ENCODE measurements around the gene LRRTM4.
"Not testable (repeated sequence)": the region's sequence is repeated elsewhere in the genome, so short reads cannot be mapped to it uniquely, and the experiment has no call there.

Gene LRRTM4

DNA sequence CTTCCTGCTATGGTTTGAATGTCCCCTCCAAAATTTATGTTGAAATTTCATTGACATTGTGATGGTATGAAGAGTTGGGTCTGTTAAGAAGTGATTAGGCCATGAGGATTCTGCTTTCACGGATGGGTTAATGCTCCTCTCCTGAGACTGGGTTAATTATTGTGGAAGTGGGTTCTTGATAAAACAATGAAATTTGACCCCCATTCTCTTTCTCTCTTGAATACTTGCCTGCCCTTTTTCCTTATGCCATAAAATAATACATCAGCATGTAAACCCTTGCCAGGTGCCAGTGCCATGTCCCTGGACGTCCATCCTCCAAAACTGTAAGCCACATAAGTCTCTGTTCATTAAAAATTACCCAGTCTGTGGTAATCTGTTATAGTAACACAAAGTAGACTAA lies 352.8 kb downstream of the LRRTM4 start:
- Mint-ChIP-seq H3K27ac (no peak overlapping the region), H3K4me1 (ENCODE audit: low read depth in 2 of 2) (no peaks in the 10 kb centered on the region), H3K27me3 (no peaks in the 10 kb centered on the region), H3K9me3 (peaks cover 11 to 16% of the 10 kb centered on the region in 2 donors), H3K4me3 (no peak overlapping the region), H3K36me3 (ENCODE audit: insufficient read depth) (no peaks in the 10 kb centered on the region)
- DNase-seq (no peak), ATAC-seq (replicated peaks) (no peak)

DNA sequence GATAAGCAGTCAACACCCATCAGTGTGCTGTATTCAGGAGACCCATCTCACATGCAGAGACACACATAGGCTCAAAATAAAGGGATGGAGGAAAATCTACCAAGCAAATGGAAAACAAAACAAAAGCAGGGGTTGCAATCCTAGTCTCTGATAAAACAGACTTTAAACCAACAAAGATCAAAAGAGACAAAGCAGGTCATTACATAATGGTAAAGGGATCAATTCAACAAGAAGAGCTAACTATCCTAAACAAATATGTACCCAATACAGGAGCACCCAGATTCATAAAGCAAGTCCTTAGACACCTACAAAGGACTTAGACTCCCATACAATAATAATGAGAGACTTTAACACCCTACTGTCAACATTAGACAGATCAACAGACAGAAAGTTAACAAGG lies 358.2 kb downstream of the LRRTM4 start:
- H3K36me3 Mint-ChIP-seq (ENCODE audit: insufficient read depth); H3K27ac Mint-ChIP-seq; H3K4me1 Mint-ChIP-seq (ENCODE audit: low read depth in 2 of 2); ATAC-seq (replicated peaks); DNase-seq; H3K4me3 Mint-ChIP-seq; H3K27me3 Mint-ChIP-seq: not testable (repeated sequence)
- peaks cover 17 to 18% of the 10 kb centered on the region in 2 donors for H3K9me3 Mint-ChIP-seq

DNA sequence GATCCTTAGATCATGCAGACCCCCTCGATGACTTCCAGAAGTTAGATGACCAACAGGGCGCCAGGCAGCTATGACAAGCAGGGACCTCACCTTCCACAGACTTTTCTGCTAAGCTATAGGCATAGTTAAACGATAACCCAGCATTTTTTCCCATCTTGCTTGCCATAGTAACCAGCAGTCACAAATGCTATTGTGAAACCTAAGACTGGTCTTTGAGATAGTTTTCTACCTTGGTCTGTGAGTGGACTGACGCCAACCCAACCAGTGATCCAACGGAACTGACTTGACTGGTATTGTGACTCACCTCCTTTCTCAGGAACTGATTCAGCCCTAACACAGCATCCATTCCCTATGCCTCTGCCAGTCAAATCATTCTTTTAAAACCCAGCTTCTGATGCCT lies 361.2 kb downstream of the LRRTM4 start:
- no peaks in the 10 kb centered on the region for H3K36me3 Mint-ChIP-seq (ENCODE audit: insufficient read depth)
- H3K4me3 Mint-ChIP-seq, result no peak overlapping the region
- ATAC-seq (replicated peaks) (no peak), DNase-seq (no peak)
- H3K9me3 Mint-ChIP-seq, result peaks cover 17% of the 10 kb centered on the region in 2 donors
- no peaks in the 10 kb centered on the region for H3K27me3 Mint-ChIP-seq
- no peaks in the 10 kb centered on the region for H3K4me1 Mint-ChIP-seq (ENCODE audit: low read depth in 2 of 2)
- no peak overlapping the region for H3K27ac Mint-ChIP-seq

- Mint-ChIP-seq H3K36me3 (ENCODE audit: insufficient read depth) (no peaks in the 10 kb centered on the region), H3K9me3 (peaks cover 7 to 10% of the 10 kb centered on the region in 2 donors), H3K27ac (no peak overlapping the region), H3K4me3 (no peak overlapping the region), H3K4me1 (ENCODE audit: low read depth in 2 of 2) (no peaks in the 10 kb centered on the region), H3K27me3 (no peaks in the 10 kb centered on the region)
- DNase-seq, result no peak
- ATAC-seq (replicated peaks), result no peak
These were observed 365.6 kb downstream of the LRRTM4 start for GRCh38 chr2:77156599-77156998.

DNA sequence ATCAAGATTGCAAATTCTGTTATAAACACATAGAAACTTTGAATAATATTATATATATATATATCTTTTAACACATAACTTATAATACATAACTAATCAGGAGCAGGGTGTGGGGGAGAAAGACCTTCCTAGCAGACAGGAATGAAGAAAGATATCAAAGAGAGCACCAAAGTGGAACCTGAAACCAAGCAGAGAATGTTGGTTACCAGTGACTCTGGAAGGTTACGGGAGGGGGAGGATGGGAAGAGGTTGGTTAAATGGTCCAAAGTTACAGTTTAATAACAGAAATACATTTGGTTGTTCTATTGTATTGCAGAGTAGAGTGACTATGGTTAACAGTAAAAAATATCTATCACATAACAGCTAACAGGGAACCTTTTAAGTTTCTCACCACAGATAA lies 366.7 kb downstream of the LRRTM4 start:
- Mint-ChIP-seq H3K27ac (no peak overlapping the region), H3K4me3 (no peak overlapping the region), H3K36me3 (ENCODE audit: insufficient read depth) (no peaks in the 10 kb centered on the region), H3K9me3 (peaks cover 7 to 12% of the 10 kb centered on the region in 2 donors), H3K27me3 (no peaks in the 10 kb centered on the region), H3K4me1 (ENCODE audit: low read depth in 2 of 2) (no peaks in the 10 kb centered on the region)
- DNase-seq (no peak), ATAC-seq (replicated peaks) (no peak)

- no peak overlapping the region for H3K4me3 Mint-ChIP-seq
- no peak overlapping the region for H3K27ac Mint-ChIP-seq
- H3K27me3 Mint-ChIP-seq, result no peaks in the 10 kb centered on the region
- H3K9me3 Mint-ChIP-seq, result peaks cover 12 to 14% of the 10 kb centered on the region in 2 donors
- no peak for ATAC-seq (replicated peaks)
- no peaks in the 10 kb centered on the region for H3K36me3 Mint-ChIP-seq (ENCODE audit: insufficient read depth)
- no peaks in the 10 kb centered on the region for H3K4me1 Mint-ChIP-seq (ENCODE audit: low read depth in 2 of 2)
- DNase-seq, result no peak
These were observed 372.6 kb downstream of the LRRTM4 start for GRCh38 chr2:77149565-77149964.

GRCh38 chr2:77147153-77147552 lies 375.0 kb downstream of the LRRTM4 start:
- ATAC-seq (replicated peaks) (no peak), DNase-seq (no peak)
- Mint-ChIP-seq H3K4me1 (ENCODE audit: low read depth in 2 of 2) (no peaks in the 10 kb centered on the region), H3K4me3 (no peak overlapping the region), H3K27ac (no peak overlapping the region), H3K9me3 (peaks cover 8 to 15% of the 10 kb centered on the region in 2 donors), H3K36me3 (ENCODE audit: insufficient read depth) (no peaks in the 10 kb centered on the region), H3K27me3 (no peaks in the 10 kb centered on the region)

- no peak for ATAC-seq (replicated peaks)
- no peaks in the 10 kb centered on the region for H3K36me3 Mint-ChIP-seq (ENCODE audit: insufficient read depth)
- H3K27ac Mint-ChIP-seq, result no peak overlapping the region
- H3K9me3 Mint-ChIP-seq, result peaks cover 5 to 10% of the 10 kb centered on the region in 2 donors
- DNase-seq, result no peak
- no peaks in the 10 kb centered on the region for H3K4me1 Mint-ChIP-seq (ENCODE audit: low read depth in 2 of 2)
- H3K4me3 Mint-ChIP-seq, result no peak overlapping the region
- H3K27me3 Mint-ChIP-seq, result no peaks in the 10 kb centered on the region
These were observed 377.4 kb downstream of the LRRTM4 start for GRCh38 chr2:77144772-77145171.

DNA sequence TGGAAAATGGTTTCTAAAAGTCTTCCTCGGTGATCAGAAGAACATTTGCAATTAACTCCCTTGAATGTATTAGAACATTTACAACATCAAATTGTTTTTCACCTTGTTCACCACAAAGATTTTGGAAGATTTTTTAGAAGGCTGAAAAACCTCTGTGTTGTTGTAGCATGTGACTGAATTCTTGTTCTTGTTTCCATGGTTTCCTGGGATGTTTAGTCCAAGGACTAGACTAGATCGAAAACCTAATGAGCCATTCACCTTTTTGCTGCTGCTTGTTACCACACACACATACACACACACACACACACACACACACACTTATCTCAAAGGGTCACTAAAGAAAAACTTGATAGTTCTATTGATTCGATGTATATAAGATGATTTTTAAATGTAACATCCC lies 380.0 kb downstream of the LRRTM4 start:
- Mint-ChIP-seq H3K27me3 (no peaks in the 10 kb centered on the region), H3K9me3 (peaks cover 0 to 18% of the 10 kb centered on the region in 2 donors), H3K4me3 (no peak overlapping the region), H3K27ac (no peak overlapping the region), H3K36me3 (ENCODE audit: insufficient read depth) (no peaks in the 10 kb centered on the region), H3K4me1 (ENCODE audit: low read depth in 2 of 2) (no peaks in the 10 kb centered on the region)
- no peak for DNase-seq
- no peak for ATAC-seq (replicated peaks)

DNA sequence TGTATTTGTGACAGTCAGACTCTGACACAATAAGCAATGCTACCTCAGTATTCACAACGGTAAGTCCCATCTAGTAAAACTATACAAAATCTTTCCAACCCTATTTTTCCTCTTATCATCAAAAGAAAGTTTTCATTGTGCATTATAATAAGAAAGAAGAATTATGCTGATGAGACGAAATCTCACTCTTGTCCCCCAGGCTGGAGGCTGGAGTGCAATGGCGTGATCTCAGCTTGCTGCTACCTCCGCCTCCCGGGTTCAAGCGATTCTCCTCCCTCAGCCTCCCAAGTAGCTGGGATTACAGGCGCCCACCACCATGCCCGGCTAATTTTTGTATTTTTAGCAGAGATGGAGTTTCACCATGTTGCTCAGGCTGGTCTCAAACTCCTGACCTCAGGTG lies 393.7 kb downstream of the LRRTM4 start:
- not testable (repeated sequence) for DNase-seq; H3K4me3 Mint-ChIP-seq; H3K4me1 Mint-ChIP-seq (ENCODE audit: low read depth in 2 of 2); H3K27me3 Mint-ChIP-seq; H3K27ac Mint-ChIP-seq; H3K36me3 Mint-ChIP-seq (ENCODE audit: insufficient read depth); ATAC-seq (replicated peaks)
- H3K9me3 Mint-ChIP-seq, result peaks cover 4 to 13% of the 10 kb centered on the region in 2 donors

GRCh38 chr2:77127345-77127744 lies 394.8 kb downstream of the LRRTM4 start:
- ATAC-seq (replicated peaks) (no peak), DNase-seq (no peak)
- H3K4me1 Mint-ChIP-seq (ENCODE audit: low read depth in 2 of 2), result no peaks in the 10 kb centered on the region
- no peaks in the 10 kb centered on the region for H3K27me3 Mint-ChIP-seq
- no peak overlapping the region for H3K4me3 Mint-ChIP-seq
- no peaks in the 10 kb centered on the region for H3K36me3 Mint-ChIP-seq (ENCODE audit: insufficient read depth)
- H3K27ac Mint-ChIP-seq, result no peak overlapping the region
- H3K9me3 Mint-ChIP-seq, result peaks cover 4 to 7% of the 10 kb centered on the region in 2 donors

DNA sequence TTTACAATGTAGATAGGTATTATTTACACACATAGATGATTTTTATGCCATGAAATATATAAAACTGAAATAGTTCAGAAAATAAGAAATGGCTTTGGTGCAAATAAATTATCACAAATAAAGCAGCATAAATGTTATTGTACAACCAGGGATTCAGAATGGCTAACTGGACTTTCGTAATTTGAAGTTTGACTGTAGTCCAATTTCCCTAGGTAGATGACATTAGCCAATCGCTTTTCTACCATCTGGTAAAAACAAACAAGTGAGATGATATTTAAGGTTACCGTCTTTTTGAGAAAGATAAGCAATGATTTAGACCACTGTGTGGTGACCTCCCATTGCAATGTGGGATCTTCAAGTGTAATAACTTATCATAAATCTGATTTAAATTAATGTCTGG lies 400.7 kb downstream of the LRRTM4 start:
- no peak for DNase-seq
- no peak overlapping the region for H3K27ac Mint-ChIP-seq
- no peaks in the 10 kb centered on the region for H3K4me1 Mint-ChIP-seq (ENCODE audit: low read depth in 2 of 2)
- no peaks in the 10 kb centered on the region for H3K27me3 Mint-ChIP-seq
- H3K4me3 Mint-ChIP-seq, result no peak overlapping the region
- ATAC-seq (replicated peaks), result no peak
- H3K36me3 Mint-ChIP-seq (ENCODE audit: insufficient read depth), result no peaks in the 10 kb centered on the region
- peaks cover 7 to 15% of the 10 kb centered on the region in 2 donors for H3K9me3 Mint-ChIP-seq

- Mint-ChIP-seq H3K27me3 (no peaks in the 10 kb centered on the region), H3K36me3 (ENCODE audit: insufficient read depth) (no peaks in the 10 kb centered on the region), H3K9me3 (peaks cover 7 to 16% of the 10 kb centered on the region in 2 donors), H3K4me3 (no peak overlapping the region), H3K4me1 (ENCODE audit: low read depth in 2 of 2) (no peaks in the 10 kb centered on the region), H3K27ac (no peak overlapping the region)
- ATAC-seq (replicated peaks) (no peak), DNase-seq (no peak)
These were observed 402.8 kb downstream of the LRRTM4 start for GRCh38 chr2:77119333-77119732.

GRCh38 chr2:77108915-77109314 lies 413.3 kb downstream of the LRRTM4 start:
- no peak for ATAC-seq (replicated peaks)
- no peaks in the 10 kb centered on the region for H3K27me3 Mint-ChIP-seq
- peaks cover 11 to 17% of the 10 kb centered on the region in 2 donors for H3K9me3 Mint-ChIP-seq

DNA sequence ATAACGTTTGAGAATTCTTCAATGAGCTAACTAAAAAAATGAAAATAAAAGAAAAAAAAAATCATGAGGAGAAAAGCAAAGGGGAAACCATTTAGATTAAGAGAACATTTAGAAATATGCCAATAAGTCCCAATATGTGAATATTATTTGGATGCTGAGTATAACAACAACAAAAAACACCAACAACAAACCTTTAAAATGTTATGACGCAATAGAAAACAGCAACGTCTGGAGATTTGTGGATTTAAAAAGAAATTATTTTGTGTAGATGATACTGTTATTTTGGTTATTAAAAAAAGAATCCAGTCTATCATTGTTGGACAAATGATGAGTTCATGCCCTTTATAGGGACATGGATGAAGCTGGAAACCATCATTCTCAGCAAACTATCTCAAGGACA lies 417.2 kb downstream of the LRRTM4 start:
- Mint-ChIP-seq H3K4me3 (no peak overlapping the region), H3K27me3 (no peaks in the 10 kb centered on the region), H3K4me1 (ENCODE audit: low read depth in 2 of 2) (no peaks in the 10 kb centered on the region), H3K36me3 (ENCODE audit: insufficient read depth) (no peaks in the 10 kb centered on the region), H3K27ac (no peak overlapping the region), H3K9me3 (peaks cover 7 to 19% of the 10 kb centered on the region in 2 donors)
- ATAC-seq (replicated peaks) (no peak), DNase-seq (no peak)

More at GRCh38 chr2:77108915-77109314, 413.3 kb downstream of the LRRTM4 start:
- Mint-ChIP-seq H3K4me3 (no peak overlapping the region), H3K27ac (no peak overlapping the region), H3K36me3 (ENCODE audit: insufficient read depth) (no peaks in the 10 kb centered on the region), H3K4me1 (ENCODE audit: low read depth in 2 of 2) (no peaks in the 10 kb centered on the region)
- DNase-seq, result no peak
